DMS 273 (cell line): ENCODE measurements around the gene VPS9D1.
"Not testable (repeated sequence)": the region's sequence is repeated elsewhere in the genome, so short reads cannot be mapped to it uniquely, and the experiment has no call there.

Source experiments
- DNase-seq: peaks from one replicate; lab custom pipeline; 2025; ENCODE audit not compliant: unreplicated experiment; lab: John Stamatoyannopoulos, UW

VPS9D1 gene

GRCh38 chr16:89695086-89695874, 25.4 kb downstream of the VPS9D1 start:
- DNase-seq = no peak

GRCh38 chr16:89694784-89695085, 26.0 kb downstream of the VPS9D1 start:
- DNase-seq = not testable (repeated sequence)

DNA sequence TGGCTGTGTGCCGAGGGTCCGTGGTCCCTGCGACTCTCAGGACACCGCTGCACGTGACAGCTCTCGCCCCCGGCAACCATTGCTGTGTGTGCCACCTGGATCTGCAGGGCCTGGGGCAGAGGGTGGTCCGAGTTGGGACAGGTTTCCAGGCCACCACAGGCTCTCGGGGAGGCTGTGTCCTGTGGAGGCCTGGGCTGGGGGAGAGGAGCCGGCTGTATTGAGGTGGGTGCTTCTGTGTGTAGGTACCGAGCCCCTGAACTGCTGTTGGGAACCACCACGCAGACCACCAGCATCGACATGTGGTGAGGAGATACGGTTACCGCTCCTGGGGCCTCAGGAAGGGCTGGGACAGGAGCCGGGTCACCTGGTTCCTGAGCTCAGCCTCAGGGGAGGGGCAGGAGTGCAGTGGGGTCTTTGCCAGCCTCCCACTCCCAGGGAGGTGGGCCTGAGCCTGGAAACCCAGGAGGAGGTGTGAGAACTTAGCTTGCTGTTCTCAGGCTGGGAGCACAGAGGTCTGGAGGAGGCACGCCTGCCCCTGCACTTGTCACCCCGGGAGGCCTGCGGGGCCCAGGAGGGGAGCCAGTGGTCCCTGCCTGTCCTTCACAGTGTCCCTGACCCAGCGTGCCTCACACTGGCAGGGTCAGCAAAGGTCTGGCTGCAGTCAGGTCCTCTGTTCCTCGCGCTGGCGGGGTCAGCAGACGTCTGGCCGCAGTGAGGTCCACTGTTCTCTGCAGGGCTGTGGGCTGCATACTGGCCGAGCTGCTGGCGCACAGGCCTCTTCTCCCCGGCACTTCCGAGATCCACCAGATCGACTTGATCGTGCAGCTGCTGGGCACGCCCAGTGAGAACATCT, 26.5 kb downstream of the VPS9D1 start:
- no peak for DNase-seq

- no peak for DNase-seq
Measured at GRCh38 chr16:89693289-89693731, 27.4 kb downstream of the VPS9D1 start.

DNA sequence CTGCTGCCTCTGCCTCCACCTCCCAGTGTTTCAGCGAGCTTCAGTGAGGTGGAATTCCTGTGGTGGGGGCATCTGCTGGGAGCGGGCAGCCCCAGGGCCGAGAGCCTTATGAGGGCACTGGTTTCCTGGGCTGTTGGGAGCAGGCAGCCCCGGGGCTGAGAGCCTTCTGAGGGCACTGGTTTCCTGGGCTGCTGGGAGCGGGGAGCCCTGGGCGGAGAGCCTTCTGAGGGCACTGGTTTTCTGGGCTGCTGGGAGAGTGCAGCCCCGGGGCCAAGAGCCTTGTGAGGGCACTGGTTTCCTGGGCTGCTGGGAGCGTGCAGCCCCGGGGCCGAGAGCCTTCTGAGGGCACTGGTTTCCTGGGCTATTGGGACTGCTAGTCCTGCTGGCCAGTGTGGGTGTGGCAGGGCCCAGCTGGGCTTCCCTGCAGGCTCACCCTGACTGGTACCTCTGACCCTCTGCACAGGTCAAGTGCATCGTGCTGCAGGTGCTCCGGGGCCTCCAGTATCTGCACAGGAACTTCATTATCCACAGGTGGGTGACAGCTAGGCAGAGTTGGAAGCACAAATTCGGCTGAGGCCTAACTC, 28.6 kb downstream of the VPS9D1 start:
- DNase-seq = no peak

GRCh38 chr16:89691231-89691985, 29.3 kb downstream of the VPS9D1 start:
- DNase-seq = no peak

DNA sequence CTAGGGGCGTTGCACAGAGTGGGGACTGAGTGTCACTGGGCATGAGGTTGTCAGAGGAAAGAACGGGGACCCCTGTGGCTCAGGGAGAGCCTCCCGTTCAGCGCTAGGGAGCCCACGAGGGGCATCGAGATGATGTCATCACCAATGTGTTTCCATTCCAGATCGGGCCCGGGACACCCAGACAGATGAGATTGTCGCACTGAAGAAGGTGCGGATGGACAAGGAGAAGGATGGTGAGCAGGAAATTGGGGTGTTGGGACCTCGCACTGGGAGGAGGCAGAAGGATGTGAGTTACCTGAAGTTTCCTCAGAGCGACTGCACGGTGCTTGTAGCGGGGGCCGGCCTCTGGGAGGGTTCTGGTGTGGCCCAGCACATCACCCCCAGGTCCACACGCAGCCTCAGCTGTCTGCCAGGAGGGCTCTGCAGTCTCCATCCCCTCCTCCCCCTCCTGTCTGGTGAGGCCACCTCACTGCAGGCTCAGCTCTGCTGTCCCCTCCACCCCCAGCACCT, 30.3 kb downstream of the VPS9D1 start:
- DNase-seq = no peak

DNA sequence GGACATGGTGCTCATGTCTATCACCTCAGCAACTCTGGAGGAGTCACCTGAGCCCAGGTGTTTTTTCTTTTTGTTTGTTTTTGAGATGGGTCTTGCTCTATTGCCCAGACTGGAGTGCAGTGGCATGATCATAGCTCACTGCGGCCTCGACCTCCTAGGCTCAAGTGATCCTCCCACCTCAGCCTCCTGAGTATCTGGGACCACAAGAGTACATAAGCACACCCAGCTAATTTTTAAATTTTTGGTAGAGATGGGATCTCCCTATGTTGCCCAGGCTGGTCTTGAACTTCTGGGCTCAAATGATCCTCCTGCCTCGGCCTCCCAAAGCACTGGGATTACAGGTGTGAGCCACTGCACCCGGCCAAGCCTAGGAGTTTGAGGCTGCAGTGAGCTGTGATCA, 31.1 kb downstream of the VPS9D1 start:
- DNase-seq = not testable (repeated sequence)

DNA sequence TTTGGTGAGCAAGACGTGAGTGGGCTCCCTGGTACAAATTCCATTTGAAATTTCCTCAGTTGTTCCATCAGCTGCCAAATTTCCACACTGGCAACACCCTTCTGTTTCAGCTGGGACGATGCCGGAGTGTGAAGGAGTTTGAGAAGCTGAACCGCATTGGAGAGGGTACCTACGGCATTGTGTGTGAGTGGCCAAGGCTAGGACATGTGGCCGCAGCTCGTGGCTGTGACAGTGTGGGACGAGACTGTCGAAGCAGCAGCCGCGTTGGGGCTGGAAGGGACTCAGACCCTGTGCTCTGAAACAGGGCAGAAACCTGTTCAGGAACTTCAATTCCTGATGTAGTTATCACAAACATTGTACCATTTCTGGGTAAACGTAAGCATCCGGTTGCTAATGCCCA, 31.6 kb downstream of the VPS9D1 start:
- DNase-seq = no peak

GRCh38 chr16:89688395-89688794, 32.3 kb downstream of the VPS9D1 start:
- no peak for DNase-seq

DNA sequence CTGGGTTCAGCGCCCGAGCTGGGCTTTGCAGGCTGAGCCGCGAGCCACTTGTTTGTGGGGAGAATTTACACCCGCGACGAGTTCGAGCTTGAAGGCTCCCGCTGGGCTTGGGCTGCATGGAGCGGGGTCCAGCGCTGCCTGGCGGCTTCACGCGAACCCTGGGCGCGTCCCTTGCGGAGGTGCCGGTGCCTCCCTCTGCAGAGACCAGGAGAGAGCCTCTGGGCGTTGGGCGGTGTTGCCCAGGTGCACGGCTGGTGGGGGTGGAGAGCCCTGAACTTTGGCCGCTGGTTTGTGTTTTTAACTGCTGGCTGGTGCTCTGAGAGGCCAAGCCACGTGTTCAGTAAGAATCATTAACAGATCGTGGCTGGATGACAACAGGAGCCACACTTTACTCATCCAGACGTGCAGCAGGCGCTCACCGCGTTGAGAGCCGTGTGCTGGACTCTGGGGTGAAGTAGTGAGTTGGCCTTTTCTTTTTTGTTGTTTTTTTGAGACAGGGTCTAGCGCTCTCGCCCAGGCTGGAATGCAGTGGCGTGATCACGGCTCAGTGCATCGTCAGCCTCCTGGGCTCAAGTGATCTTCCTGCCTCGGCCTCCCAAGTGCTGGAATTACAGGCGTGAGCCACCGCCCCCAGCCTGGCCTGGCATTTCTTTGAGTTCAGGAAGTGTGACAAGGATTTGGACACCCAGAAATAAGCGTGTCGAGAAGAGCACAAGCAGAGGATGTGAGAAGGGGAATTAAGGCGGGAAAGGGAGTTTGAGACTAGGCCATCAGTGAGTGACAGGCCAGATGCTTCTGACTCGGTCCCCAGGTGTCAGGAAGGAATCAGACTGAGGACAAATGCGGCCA, 33.4 kb downstream of the VPS9D1 start:
- DNase-seq = peak; percentile 75

- DNase-seq = peak; percentile 98
Measured at GRCh38 chr16:89686520-89687091, 34.1 kb downstream of the VPS9D1 start, which contains the start of gene CDK10. Gene CDK10 (plus strand): TSS chr16:89686689. CDS start chr16:89686711, 22 bp downstream.

GRCh38 chr16:89685916-89686315, 34.8 kb downstream of the VPS9D1 start:
- DNase-seq = no peak

GRCh38 chr16:89678258-89678657, 42.4 kb downstream of the VPS9D1 start:
- DNase-seq = peak; percentile 35

GRCh38 chr16:89672177-89672941, 48.3 kb downstream of the VPS9D1 start:
- no peak for DNase-seq

DNA sequence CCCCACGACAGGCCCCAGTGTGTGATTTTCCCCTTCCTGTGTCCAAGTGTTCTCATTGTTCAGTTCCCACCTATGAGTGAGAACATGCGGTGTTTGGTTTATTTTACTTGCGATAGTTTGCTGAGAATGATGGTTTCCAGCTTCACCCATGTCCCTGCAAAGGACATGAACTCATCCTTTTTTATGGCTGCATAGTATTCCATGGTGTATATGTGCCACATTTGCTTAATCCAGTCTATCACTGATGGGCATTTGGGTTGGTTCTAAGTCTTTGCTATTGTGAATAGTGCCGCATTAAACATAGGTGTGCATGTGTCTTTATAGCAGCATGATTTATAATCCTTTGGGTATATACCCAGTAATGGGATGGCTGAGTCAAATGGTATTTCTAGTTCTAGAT, 49.1 kb downstream of the VPS9D1 start:
- DNase-seq = not testable (repeated sequence)

DNA sequence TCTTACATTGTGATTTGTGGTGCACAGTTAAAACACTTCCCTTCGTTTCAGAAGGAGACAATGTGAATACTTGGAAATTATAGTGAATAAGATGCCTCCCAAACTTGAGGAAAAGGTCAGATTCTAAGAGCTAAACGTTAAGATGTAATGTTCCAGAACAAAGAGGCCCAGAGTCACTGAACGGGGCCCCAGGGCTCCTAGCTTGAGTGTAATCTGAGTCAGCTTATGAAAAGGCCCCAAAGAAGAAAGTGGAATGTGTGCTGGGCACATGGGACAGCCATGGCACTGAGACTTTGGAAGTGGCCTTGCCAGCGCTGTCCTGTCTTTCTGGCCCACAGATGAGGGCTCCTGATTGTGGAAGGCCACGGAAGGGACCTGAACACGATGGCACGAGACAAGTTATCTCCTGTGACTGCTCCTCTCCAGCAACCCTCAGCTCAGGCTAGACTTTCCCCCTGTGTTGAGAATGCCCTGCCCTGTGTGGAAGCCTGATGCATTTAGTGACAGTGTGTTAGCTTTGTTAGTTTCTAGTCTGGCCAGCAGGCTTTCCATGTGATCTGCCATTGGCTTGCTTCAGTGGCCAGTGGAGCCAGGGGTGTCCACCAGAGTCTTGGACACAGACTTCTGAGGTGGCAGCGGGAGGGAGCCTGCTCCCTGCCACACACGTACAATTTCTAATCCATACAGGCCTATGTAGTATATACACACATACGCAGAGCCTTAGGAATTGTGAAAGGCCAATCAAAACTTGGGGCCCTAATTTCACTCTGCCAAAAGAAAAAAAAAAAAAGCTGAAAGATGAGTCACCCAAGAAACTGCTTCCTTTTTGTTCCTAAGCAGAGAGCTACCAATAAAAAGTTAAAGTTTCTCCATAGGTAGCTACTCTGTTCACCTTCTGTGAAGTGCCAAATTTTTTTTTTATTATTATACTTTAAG, 49.9 kb downstream of the VPS9D1 start:
- no peak for DNase-seq

DNA sequence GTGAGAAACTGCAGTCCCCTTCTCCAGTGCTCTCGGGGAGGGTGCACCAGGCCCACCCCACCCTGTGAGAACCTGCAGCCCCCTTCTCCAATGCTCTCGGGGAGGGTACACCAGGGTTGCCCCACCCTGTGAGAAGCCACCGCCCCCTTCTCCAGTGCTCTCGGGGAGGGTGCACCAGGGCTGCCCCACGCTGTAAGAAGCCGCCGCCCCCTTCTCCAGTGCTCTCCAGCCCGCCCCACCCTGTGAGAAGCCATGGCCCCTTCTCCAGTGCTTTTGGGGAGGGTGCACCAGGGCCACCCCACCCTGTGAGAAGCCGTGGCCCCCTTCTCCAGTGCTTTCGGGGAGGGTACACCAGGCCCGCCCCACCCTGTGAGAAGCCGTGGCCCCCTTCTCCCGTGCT, 50.9 kb downstream of the VPS9D1 start:
- DNase-seq = no peak
